EL (cell line): ENCODE measurements around the gene ZNF621.

Source experiments
- DNase-seq: peaks from one replicate; pipeline ENCODE4 v3.0.0-alpha.2; 2016

Gene ZNF621

DNA sequence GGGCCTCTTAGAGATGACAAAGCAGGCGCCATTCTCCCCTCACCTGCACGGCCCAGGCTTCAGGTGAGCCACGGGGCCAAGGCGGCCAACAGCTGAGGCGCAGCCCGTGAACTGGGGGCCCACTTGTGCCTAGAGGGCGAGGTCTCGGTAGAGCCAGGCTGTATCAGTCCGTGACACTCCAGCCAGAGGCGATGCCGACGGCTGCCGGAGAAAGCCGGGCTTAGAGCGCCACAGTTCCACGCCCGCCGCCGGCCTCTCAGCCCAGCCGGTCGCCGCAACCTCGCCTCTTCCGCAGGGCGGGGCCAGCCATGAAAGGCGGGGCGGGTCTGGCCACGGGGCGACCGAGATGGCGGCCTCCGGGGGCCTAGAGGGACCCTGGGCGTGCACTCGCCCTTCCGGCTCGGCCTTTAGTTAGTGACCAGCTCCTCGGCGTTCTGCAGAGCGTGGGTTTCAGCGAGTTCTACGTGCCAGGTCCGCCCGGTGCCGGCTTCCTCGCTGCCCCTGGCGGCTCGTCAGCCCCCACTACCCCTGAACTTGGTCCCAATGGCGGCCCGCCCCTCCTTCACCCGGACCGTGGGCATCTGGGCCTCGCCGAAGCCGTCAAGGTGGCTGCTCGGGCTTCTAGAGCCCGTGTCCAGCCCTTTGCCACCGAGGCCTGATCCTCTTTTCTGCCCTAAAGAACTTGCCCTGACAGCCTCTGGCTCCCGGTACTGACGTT, at the start of gene ZNF621:
Gene ZNF621 (plus strand): TSS at position 393 of the 718 bp plus-strand sequence. CDS start 881 bp downstream, outside the sequence.
- DNase-seq: peak; percentile 86

DNA sequence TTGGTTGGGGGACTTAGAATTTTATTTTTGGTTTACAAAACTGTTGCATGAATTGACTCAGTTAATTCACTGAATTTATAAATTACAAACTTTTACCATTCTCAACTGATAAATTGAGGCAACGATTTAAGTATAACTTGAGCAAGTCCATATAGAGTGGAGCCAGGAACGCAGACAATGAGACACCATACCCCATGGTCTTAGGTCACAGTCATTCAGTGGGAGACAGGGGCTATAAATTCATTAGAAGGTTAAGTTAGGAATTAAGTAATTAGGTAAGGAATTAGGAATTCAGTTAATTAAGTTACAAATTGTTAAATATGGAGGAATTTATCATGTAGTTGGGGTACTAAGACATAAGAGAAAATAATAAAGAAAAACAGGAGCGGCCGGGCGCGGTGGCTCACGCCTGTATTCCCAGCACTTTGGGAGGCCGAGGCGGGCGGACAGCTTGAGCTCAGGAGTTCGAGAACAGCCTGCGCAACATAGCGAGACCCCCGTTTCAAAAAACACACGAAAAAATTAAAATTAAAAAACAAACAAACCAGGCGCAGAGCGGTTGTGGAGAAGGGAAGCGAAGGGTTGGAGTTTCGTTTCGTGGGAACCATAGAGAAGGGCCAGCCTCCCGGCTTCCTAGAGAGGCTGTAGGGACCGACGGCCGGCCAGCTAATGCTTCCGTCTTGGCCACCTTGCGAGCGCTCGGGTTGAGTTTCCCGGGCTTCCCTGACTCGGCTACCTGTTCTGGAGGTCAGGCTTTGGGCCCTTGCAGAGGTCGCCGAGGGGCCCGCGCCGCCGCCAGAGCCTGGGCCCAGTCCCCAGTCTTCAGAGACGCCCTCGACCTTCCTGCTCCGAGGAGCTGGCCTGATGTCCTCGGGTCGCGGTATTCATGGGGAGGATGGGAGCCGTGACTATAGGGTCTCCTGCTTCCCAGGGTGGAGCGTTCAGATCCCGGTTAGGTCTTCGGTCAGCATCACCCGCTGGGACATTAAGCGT, 48.0 kb upstream of the ZNF621 start, which contains the start of gene ZNF619:
Gene ZNF619 (plus strand): TSS at position 645 of the 993 bp plus-strand sequence. CDS start 858 bp downstream, outside the sequence.
- peak; percentile 72 for DNase-seq

DNA sequence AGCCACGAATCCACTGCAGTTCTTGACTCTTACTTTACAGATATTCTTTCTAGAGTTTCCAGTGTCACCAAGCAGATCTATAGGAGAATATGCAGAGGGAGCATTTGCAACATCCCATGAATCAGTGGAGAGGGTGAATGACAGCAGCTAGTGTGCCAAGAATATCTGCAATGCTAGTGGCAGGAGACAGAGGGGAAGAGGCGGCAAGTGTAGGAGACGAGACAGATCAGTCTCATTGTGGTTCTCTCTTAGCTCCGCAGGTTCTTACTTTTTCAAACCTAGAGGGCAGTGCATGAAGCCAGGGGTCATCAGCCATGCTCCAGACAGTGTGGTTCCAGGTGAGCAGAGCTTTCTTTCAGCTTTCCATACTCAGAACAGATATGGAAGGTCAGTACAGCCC, 47.1 kb upstream of the ZNF621 start:
- DNase-seq: no peak

DNA sequence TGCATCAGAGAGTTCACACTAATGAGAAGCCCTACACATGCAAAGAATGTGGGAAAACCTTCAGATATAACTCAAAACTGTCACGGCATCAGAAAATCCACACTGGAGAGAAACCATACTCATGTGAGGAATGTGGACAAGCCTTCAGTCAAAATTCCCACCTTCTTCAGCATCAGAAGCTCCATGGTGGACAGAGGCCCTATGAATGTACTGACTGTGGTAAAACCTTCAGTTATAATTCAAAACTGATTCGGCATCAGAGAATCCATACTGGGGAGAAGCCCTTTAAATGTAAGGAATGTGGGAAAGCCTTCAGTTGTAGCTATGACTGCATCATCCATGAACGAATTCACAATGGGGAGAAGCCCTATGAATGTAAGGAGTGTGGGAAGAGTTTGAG, 37.6 kb upstream of the ZNF621 start:
- DNase-seq: no peak

DNA sequence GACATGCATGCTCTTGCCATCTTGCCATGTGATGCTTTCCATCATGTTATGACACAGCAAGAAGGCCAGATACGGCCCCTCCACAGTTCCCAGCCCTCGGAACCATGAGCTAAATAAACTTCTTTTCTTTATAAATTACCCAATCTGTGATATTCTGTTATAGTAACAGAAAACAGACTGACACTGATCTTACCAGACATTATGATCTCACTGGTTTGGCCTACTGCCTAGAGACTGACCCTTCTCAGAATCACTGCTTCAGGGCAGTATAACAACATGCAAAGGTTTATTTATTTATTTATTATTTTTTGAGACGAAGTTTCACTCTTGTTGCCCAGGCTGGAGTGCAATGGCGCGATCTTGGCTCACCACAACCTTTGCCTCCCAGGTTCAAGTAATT, 33.8 kb upstream of the ZNF621 start:
- DNase-seq: peak; percentile 11

DNA sequence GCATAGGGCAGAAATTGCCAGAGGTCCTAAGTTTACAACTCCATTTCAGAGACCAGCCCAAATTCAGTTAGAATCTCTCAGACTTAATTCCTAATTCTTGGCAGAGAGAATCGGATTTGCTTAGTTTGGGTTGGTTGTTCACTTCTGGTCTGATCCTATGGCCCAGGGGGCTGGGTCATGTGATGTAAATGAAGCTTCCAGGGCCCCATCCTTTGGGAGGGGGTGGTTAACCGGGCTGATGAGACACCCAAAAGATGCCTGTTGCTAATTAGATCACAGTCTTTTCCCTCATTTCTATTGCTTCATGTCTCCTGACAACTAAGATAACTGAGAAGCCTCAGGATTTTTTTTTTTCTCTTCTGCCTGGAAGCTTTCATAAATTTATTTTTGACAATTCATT, 30.1 kb upstream of the ZNF621 start:
- DNase-seq: no peak

DNA sequence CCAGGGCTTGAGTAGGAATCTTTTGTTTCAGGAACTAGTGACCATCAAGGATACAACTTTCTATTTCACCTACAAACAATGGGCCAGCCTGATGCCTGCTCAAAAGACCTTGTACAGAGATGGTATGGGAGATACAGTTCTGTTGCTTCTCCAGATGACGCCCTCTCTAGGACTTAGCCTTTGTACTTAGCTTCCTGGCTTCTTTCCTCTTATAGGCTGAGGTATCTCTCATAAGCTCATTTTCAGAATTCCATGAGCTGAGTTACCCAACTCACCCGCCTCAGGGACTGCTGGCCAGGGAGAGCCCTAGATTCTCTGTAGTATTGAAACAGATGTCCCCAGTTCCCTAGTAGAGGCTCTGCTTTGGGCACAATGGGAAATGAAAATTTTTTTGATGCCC, 27.5 kb upstream of the ZNF621 start:
- DNase-seq: no peak

DNA sequence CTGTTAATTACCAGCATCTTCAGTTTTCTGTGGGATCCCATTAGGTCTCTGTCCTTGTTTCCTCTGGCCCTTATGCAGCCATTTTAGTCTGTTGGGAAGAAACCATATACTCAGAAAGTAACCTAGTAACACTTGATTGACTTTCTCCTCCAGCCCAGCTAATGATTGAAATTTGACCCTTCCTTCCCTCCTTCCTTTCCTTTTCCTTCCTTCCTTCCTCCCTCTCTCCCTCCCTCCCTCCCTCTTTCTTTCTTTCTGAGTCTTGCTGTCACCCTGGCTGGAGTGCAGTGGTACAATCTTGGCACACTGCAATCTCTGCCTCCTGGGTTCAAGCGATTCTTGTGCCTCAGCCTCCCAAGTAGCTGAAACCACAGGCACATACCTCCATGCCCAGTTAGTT, 24.8 kb upstream of the ZNF621 start:
- DNase-seq: no peak

DNA sequence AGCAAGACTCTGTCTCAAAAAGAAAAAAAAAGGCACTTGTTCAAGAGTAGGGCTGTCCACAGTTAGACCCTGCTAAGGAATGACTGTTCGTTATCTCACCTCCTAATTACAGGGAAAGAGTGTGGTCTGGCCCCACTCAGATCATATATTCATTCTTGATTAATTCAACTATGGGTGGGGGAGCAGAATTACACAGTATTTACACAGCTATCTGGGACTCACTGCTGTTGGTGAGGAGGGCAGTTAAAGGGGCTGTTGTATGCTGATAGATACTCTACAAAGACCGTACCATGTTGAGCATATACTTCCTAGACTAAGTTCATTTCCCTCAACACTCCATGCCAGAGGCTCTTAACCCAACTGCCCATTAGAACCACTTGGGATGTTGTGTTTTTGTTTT, 22.7 kb upstream of the ZNF621 start:
- DNase-seq: no peak

DNA sequence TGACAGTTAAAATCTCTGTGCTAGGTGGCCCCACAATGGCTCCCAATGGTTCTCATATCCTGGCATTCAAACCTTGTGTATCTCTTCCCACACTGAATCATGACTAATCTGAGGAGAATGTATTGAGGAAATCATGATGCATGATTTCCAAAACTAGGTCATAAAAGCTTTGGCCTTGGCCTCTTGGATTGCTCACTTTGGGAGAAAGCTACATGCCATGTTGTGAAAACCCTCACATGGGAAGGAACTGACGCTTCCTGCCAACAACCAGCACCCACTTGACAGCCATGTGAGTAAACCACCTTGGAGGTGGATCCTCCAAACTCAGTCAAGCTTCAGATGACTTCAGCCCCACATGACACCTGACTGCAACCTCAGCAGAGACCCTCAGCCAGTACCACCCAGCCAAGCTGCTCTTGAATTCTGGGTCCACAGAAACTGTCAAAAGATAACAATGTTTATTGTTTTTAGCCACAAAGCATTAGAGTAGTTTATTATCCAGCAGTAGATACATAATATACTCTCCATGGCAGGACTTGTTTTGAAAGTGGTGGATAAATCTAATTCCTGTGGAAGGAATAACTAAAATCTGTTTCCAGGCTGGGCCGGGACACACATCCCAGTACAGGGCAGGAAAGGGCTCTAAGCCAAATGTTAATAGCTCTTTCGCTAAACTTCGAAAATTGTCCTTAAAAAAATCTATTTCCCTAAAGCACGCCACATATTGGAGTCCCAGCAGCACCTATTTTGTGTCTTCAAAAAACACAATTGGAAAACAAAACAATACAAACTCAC, 19.9 kb upstream of the ZNF621 start:
- DNase-seq: peak; percentile 98

DNA sequence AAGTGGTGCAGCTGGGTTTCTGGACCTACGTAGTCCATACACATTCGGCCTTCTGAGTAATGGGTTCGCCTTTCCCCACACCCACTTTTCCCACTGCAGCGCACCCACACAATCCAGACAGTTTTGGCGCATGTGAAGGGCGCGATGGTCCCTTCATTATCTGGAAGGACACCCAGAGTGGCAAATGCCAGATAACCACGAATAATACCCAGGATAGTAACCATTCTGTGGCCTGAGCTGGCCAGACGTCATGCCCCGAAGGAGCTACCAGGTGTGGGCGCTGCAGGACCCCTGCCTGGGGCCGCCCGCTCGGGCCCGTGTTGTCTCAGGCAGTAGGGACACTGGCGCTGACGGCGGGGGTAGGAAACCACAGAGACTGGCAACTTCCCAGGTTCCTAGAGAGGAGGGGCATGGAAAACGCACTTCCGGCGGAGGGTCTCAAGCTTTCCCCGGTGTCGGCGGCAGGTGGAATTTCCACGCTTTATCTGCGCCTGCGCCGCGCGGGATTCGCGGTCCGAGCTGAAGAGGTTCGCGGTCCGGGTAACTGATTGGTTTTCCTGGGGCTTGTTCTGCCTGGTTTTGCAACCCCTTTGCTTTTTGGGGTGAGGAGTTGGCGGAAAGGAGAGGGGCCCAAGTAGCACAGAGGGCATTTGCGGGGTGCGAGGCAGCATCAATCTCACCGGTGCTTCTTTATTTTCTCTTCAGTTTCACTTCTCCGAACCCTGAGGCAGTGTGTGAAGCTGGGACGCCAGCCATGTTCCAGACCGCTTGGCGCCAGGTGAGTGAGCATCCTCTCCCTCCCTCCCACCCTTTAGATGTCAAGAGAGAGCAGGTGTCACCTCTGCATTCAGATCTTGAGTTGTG, 18.9 kb upstream of the ZNF621 start, which contains the start of gene ZNF620:
Gene ZNF620 (plus strand): TSS at position 441 of the 864 bp plus-strand sequence. CDS start 314 bp downstream, at position 755.
- peak; percentile 78 for DNase-seq

DNA sequence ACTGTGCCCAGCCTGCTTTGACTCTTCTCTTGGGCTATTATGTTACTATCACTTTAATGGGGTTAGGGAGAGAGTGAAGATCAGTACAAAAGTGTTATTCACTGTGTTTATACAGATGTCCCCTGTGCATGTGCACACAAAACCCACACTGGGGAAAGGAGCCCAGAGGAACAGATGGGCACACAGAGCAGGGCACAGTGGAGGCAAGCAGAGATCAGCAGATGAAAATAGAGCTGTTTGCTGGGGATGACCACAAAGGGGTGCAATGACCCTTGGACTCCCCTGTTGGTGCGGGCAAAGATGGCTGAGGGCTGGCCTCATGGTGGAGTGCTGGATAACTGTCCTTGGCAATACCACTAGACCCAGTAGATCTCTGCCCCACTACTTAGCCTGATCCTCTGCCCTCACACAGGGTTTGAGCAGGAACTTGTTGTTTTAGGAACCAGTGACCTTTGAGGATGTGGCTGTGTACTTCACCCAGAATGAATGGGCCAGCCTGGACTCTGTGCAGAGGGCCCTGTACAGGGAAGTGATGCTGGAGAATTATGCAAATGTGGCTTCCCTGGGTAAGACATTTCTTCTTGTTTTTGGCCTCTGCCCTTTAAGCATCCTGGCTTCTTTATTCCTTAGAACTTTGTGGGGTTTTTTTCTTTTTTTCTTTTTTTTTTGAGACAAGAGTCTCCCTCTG, 13.6 kb upstream of the ZNF621 start:
- no peak for DNase-seq

DNA sequence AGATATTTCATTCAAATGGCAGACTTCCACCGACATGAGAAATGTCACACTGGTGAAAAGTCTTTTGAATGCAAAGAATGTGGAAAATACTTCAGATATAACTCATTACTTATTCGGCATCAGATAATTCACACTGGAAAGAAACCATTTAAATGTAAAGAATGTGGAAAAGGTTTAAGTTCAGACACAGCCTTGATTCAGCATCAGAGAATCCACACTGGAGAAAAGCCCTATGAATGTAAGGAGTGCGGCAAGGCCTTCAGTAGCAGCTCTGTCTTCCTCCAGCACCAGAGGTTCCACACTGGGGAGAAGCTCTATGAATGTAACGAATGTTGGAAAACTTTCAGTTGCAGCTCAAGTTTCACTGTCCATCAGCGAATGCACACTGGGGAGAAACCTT, 8.6 kb upstream of the ZNF621 start:
- DNase-seq: peak; percentile 80

DNA sequence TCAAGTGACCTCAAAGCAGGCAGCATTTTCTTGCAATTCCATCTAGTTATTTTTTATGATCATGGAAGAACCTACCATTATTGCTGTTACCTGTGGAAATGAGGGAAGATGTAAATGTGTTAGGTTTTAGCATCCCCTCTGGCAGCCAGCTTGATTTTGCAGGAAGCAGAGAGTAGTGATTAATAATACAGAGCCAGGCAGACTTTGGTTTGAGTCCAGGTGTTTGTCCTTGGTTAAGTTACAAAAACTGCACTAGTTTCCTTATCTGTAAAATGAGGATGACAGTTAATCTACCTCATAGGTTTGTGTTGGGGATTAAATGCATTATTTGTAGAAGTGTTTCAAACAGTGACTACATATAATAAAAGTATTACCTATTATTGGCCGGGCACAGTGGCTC, 6.7 kb upstream of the ZNF621 start:
- DNase-seq: no peak

DNA sequence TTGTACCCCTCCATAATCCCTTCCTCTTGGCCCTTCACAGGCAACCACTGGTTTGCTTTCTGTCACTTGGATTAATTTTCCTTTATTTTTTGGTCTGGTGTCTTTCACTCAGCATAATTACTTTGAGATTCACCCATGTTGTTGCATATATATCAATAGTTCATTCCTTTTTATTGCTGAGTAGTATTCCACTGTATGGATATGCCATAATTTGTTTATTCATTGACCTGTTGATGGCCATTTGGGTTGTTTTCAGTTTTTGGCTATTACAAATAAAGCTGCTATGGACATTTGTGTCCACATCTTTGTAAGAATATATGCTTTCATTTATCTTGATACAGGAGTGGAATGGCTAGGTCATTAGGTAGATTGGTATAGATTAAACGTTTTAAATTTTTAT, 5.9 kb upstream of the ZNF621 start:
- DNase-seq: no peak

DNA sequence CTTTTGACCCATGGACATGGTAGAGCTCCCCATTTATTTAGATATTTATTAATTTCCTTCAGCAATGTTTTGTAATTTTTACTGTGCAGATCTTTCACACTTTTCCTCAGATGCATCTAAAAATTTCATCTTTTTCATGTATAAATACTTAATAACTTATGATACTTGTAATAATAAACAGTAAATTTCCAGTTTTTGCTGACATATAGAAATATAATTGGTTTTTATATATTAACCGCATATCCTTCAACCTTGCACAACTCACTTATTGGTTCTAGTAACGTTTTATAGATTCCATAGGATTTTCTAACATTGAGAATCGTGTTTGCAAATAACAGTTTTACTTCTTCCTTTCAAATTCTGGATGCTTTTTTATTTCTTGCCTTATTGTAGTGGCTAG, 3.5 kb upstream of the ZNF621 start:
- no peak for DNase-seq

DNA sequence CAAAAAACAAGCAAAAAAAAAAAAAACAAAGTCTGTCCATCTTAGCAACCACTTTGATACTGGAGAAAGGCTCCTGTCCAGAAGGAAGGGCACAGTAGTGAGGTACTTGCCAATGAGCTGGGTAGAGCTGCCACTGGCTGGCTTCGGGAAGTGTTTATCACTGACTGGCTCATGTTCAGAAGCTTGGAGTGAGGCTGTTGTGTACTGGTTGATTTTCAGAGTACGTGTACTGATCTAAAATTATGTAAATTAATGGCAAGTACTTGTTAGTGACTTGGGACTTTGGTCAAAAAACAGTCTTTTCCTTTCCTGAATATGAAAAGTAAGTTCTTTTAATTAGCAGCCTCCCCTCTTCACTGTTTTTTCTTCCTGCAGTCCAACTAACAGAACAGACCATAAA, 979 bp upstream of the ZNF621 start:
- no peak for DNase-seq

DNA sequence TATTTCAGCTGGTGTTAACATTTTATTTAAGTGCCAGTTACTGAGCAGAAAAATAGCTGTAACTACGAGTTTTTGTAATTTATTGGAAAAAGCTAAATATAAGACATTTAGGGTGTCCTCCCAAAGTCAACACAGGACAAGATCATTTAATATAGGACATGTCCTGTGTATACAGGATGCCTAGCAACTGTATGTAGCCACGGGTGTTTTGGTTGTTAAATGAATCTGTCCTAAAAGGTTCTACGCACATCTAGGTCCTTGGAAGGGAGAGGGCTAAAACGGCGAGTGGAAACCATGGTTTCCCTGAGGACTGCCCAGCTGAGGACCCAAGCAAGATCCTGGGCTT, 565 bp upstream of the ZNF621 start:
- no peak for DNase-seq

DNA sequence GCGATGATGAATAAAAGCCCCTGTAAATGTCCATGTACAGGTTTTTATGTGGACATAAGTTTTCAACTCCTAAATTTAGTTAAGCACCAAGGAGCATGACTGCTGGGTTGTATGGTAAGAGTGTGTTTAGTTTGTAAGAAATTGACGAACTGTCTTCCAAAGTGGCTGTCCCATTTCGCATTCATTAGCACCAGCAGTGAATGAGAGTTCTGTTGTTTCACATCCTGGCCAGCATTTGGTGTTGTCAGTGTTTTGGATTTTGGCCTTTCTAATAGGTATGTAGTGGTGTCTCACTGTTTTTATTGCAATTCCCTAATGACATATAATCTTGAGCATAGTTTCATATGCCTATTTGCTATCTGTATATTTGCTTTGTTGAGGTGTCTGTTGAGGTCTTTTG, 3.7 kb downstream of the ZNF621 start:
- DNase-seq: no peak

DNA sequence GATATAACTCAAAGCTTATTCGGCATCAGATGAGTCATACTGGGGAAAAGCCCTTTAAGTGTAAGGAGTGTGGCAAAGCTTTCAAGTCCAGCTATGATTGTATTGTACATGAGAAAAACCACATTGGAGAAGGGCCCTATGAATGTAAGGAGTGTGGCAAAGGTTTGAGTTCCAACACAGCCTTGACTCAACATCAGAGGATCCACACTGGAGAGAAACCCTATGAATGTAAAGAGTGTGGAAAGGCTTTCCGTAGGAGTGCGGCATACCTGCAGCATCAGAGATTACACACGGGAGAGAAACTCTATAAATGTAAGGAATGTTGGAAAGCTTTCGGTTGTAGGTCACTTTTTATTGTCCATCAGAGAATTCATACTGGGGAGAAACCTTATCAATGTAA, 7.5 kb downstream of the ZNF621 start:
- no peak for DNase-seq

DNA sequence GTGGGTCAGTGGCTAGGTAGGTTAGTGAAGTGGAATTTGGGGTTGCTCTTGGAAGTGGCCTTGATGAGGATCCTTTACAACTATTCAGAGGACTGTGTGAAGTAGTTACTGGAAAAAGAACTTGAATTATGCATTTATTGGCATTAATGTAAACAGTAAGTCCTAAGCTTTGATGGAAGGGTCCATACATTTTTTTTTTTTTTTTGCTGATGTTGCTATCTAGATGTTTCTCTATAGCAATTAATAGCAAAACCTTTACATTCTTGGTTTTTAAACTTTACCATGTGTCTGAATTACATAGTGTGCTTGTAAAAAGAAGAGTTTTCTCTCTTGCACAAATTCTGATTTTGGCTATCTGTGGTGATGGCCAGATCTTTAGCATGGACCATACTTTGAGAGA, 9.5 kb downstream of the ZNF621 start:
- no peak for DNase-seq
